Stimulated activated CD4-positive, alpha-beta T cell treated with anti-CD3 and anti-CD28 coated beads, TNF-alpha, amount 100 ng/mL, for 4 hours (primary cell): ENCODE results near the gene XIAP.
"Not testable (repeated sequence)": the region's sequence is repeated elsewhere in the genome, so short reads cannot be mapped to it uniquely, and the experiment has no call there.

Experiments
- DNase-seq, 3 experiments: peaks; one replicate each; pipeline ENCODE4 v3.0.0-alpha.2; 2020; ENCODE audit warnings: low read depth in 3 of 3

XIAP gene

GRCh38 chrX:123876177-123876576, 16.3 kb downstream of the XIAP start:
- DNase-seq = no peak

DNA sequence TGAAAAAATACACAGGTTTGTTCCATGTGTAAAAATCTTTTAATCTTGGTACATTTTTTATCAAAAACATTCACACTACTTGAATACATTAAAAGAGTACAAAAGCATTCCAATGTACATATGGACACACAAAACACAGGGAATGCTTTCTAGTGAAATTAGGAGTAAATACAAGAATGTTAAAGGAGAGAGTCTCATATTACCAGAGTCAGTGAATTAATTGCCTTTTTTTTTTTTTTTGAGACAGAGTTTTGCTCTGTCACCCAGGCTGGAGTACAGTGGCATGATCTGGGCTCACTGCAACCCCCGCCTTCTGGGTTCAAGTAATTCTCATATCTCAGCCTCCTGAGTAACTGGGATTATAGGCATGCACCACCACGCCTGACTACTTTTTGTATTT, 17.0 kb downstream of the XIAP start:
- no peak for DNase-seq

DNA sequence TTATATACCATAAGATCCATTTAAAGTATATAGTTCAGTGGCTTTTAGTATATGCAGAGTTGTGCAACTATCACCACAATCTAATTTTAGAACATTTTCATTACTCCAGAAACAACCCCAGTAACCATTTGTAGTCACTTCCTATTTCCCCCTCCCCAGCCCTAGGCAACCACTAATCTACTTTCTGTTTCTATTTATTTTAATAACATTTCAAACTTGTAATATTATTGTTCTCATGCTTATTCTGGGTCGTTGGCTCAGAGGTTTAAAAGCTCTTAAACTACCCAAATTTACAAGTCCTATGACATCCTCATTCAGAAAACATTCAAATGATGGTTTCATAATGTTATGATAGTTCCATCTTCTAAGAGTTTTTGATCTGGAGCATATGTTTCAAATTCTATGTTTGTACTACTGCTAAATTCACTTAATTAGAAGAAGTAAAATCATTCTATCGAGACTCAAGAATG, 18.4 kb downstream of the XIAP start:
- no peak for DNase-seq

GRCh38 chrX:123881330-123881729, 21.5 kb downstream of the XIAP start:
- no peak for DNase-seq

GRCh38 chrX:123882391-123882790, 22.5 kb downstream of the XIAP start:
- no peak for DNase-seq

GRCh38 chrX:123884809-123885408, 25.1 kb downstream of the XIAP start:
- DNase-seq = no peak

GRCh38 chrX:123899701-123900100, 39.8 kb downstream of the XIAP start:
- DNase-seq = no peak

- not testable (repeated sequence) for DNase-seq
Observed at GRCh38 chrX:123903261-123903660, 43.4 kb downstream of the XIAP start.

- no peak for DNase-seq
Observed at GRCh38 chrX:123905332-123905731, 45.5 kb downstream of the XIAP start.

DNA sequence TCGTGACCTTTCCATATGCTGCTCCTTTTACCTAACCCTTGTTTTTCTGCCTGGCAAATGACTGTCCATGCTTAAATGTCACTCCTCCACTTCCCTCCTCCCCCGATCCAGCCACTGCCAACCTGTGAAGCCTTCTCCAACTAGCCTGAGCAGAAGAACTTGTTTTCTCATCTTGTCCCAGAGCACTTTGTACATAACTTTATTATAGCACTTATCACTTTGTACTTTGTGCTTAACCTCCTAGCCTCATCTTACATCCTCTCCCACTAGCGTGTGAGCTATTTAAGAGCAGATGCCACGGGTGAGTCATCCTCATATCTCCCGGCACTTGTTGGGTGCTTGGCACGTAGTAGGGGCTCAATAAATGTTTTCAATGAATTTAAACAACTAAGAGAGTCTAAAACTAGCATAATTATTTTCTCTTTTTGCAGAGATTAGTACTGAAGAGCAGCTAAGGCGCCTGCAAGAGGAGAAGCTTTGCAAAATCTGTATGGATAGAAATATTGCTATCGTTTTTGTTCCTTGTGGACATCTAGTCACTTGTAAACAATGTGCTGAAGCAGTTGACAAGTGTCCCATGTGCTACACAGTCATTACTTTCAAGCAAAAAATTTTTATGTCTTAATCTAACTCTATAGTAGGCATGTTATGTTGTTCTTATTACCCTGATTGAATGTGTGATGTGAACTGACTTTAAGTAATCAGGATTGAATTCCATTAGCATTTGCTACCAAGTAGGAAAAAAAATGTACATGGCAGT, 46.9 kb downstream of the XIAP start:
- no peak for DNase-seq

DNA sequence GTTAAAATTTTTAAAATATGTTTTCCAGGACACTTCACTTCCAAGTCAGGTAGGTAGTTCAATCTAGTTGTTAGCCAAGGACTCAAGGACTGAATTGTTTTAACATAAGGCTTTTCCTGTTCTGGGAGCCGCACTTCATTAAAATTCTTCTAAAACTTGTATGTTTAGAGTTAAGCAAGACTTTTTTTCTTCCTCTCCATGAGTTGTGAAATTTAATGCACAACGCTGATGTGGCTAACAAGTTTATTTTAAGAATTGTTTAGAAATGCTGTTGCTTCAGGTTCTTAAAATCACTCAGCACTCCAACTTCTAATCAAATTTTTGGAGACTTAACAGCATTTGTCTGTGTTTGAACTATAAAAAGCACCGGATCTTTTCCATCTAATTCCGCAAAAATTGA, 49.7 kb downstream of the XIAP start:
- DNase-seq = no peak

GRCh38 chrX:123917069-123917468, 57.2 kb downstream of the XIAP start:
- DNase-seq = no peak

DNA sequence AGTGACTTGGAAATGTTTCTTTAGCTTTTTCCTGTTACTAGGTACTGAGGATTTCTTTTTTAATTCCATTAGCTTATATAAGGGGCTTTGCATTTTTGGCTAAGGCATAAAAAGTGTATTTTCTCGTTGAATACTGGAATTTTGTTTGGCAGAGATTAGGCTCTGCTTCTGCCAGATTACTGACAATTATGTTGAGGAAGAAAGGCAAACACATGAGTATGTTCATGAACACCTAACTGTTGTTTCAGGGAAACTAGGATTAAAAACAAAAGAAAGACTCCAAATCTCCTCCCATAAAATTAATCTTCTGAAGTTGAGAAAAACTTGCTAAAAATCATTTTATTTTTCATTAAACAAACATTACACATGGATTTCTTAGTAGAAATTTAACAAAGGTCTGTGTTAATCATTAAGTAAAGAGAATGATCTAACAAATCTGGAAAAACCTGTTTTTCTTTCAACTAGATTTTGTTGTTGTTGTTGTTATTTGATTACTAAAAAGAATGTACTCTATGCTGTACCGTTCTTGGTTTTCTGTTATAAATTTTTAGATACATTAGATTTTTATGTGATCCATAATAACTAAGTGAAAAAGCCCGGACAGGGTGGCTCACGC, 58.4 kb downstream of the XIAP start:
- DNase-seq = no peak

- no peak for DNase-seq
Observed at GRCh38 chrX:123920105-123920785, 60.4 kb downstream of the XIAP start.

- DNase-seq = no peak
Observed at GRCh38 chrX:123923211-123923610, 63.4 kb downstream of the XIAP start.

GRCh38 chrX:123924186-123924585, 64.3 kb downstream of the XIAP start:
- no peak for DNase-seq

DNA sequence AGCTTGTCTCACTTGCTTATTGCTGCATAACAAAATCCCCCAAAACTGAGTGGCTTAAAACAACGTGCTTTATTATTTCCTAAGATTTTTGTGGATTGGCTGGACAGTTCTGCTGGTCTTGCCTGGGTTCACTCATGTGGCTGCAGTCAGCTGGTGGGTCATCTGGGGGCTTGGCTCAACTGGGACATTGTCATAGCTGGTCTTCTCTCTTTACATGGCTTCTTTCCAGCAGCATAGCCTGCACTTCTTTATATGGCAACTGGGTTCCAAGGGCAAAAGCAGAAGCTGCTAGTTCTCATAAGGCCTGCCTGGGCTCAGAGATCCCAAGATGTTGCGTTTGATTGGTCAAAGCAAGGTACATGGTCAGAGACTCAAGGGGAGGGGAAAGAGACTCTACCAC, 68.0 kb downstream of the XIAP start:
- DNase-seq = no peak

- not testable (repeated sequence) for DNase-seq
Observed at GRCh38 chrX:123932055-123932454, 72.2 kb downstream of the XIAP start.

- DNase-seq = no peak
Observed at GRCh38 chrX:123943074-123943473, 83.2 kb downstream of the XIAP start.

DNA sequence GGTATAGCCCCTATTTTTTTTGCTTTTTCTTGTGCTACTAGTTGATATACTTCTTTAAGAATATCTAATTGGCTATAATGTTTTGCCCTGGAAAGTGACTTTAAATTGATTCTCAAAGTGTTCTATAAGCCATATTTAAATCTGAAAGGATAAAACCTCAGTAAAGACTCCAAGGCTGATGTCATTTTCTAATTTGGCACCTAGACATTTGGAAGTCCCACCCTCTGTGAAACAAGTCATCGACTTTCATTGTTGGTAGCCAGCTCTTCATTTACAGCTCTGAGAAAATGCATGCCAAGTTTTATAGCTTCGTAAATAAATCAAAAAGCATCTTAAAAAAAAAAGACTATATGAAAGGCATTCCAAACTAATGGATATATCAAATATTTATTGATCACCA, 83.6 kb downstream of the XIAP start:
- DNase-seq = no peak

DNA sequence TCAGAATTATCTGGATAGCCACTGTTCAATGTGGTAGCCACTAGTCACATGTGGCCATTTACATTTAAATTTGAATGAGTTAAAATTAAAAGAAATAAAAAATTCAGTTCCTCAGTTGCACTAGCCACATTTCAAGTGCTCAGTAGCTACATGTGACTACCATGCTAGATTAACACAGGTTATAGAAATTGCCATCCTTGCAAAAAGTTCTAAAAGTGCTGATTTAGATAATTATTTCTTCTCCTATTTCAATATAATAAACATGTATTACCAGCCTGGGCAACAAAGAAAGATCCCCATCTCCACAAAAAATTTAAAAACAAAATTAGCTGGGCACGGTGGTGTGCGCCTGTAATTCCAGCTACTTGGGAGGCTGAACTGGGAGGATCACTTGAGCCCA, 90.0 kb downstream of the XIAP start:
- DNase-seq = no peak

GRCh38 chrX:123959281-123960063, 99.6 kb downstream of the XIAP start:
- DNase-seq = no peak
